IMR-90 (cell line): ENCODE data around the gene CLEC4M. TPM values are rescaled to one million over a fixed set of nuclear protein-coding genes. Genes with fewer than 3 reads are reported as not detected.

Experiments used
- ATAC-seq: fragments of 200-7000 bp; cut with Tn5 transposase; 2 replicates; pipeline ENCODE4 v1.9.1; 2020; ENCODE audit warnings: low read depth, mild to moderate bottlenecking, moderate library complexity
- BruUV-seq: library from RNA; stranded (reverse); fragments of 400-500 nt; replicated peaks from 2 replicates; lab custom pipeline; 2021; lab: Mats Ljungman, UMichigan
- CTCF ChIA-PET: fragments of 300-600 bp; formaldehyde crosslinking; extraction: SDS; loops from one replicate; lab custom pipeline; 2021; ENCODE audit warnings: antibody characterized with exemption; lab: Yijun Ruan, JAX
- POLR2A ChIA-PET: fragments of 300-600 bp; sonication (Branson Sonifier 250); formaldehyde crosslinking; loops from one replicate; lab custom pipeline; 2022; ENCODE audit warnings: antibody characterized with exemption; ENCODE audit not compliant: unreplicated experiment; lab: Charles Lee
- DNase-seq: peaks from one replicate; pipeline ENCODE4 v3.0.0; 2013
- H2AFZ ChIP-seq: replicated peaks from 2 replicates; pipeline ENCODE3; 2013; ENCODE audit warnings: low read length, mild to moderate bottlenecking; ENCODE audit not compliant: poor library complexity
- H2AK5ac ChIP-seq: 2 replicates; pipeline ENCODE4 v1.6.1; 2013; ENCODE audit warnings: low read depth, low read length, inconsistent platforms
- H2AK9ac ChIP-seq: replicated peaks from 2 replicates; pipeline ENCODE3; 2013; ENCODE audit warnings: mild to moderate bottlenecking, low read depth, low read length, moderate library complexity; ENCODE audit not compliant: poor library complexity
- H2BK120ac ChIP-seq: 2 replicates; pipeline ENCODE4 v1.6.1; 2013; ENCODE audit warnings: low read depth, low read length, inconsistent platforms
- H2BK15ac ChIP-seq: 3 replicates; pipeline ENCODE4 v1.6.1; 2013; ENCODE audit warnings: low read depth, low read length, inconsistent platforms
- H2BK20ac ChIP-seq: 2 replicates; pipeline ENCODE4 v1.6.1; 2013; ENCODE audit warnings: low read depth, mild to moderate bottlenecking, inconsistent platforms, low read length, moderate library complexity
- H2BK5ac ChIP-seq: 2 replicates; pipeline ENCODE4 v1.6.1; 2013; ENCODE audit warnings: mild to moderate bottlenecking, low read depth, low read length, inconsistent platforms; ENCODE audit not compliant: poor library complexity, severe bottlenecking
- H3K14ac ChIP-seq: replicated peaks from 2 replicates; pipeline ENCODE4 v1.6.1; 2013; ENCODE audit warnings: low read depth, low read length, inconsistent platforms
- H3K18ac ChIP-seq: 2 replicates; pipeline ENCODE4 v1.6.1; 2013; ENCODE audit warnings: low read depth, low read length, control low read depth
- H3K23ac ChIP-seq: 2 replicates; pipeline ENCODE4 v1.6.1; 2013; ENCODE audit warnings: low read depth, low read length, inconsistent platforms
- H3K27ac ChIP-seq: 2 replicates; pipeline ENCODE4 v1.5.1; 2013; ENCODE audit warnings: mild to moderate bottlenecking, control low read depth, low read length; ENCODE audit not compliant: insufficient read depth
- H3K27me3 ChIP-seq: 2 replicates; pipeline ENCODE4 v1.6.1; 2013; ENCODE audit warnings: low read length; ENCODE audit not compliant: control insufficient read depth, insufficient read depth
- H3K36me3 ChIP-seq: 2 replicates; pipeline ENCODE4 v1.6.1; 2013; ENCODE audit warnings: low read length, mixed read lengths; ENCODE audit not compliant: control insufficient read depth, insufficient read depth
- H3K4ac ChIP-seq: 2 replicates; pipeline ENCODE4 v1.6.1; 2013; ENCODE audit warnings: low read depth, low read length, inconsistent platforms
- H3K4me1 ChIP-seq: 2 replicates; pipeline ENCODE4 v1.6.1; 2013; ENCODE audit warnings: low read length, mixed read lengths; ENCODE audit not compliant: control insufficient read depth, insufficient read depth
- H3K4me2 ChIP-seq: 2 replicates; pipeline ENCODE4 v1.6.1; 2013; ENCODE audit warnings: low read depth, mild to moderate bottlenecking, control low read depth, low read length, moderate library complexity
- H3K4me3 ChIP-seq: 2 replicates; pipeline ENCODE4 v1.5.1; 2013; ENCODE audit warnings: low read depth, mild to moderate bottlenecking, control low read depth, low read length, moderate library complexity; ENCODE audit not compliant: insufficient read depth
- H3K56ac ChIP-seq: 2 replicates; pipeline ENCODE4 v1.6.1; 2013; ENCODE audit warnings: low read length, inconsistent platforms; ENCODE audit not compliant: insufficient read depth; ENCODE audit errors: extremely low read depth
- H3K79me1 ChIP-seq, 2 experiments: 2 replicates each; pipeline ENCODE4 v1.6.1; 2013; ENCODE audit warnings: low read length in 2 of 2, inconsistent platforms in 1 of 2, low read depth in 1 of 2
- H3K9ac ChIP-seq: 2 replicates; pipeline ENCODE4 v1.6.1; 2013; ENCODE audit warnings: low read depth, low read length, control low read depth
- H3K9me1 ChIP-seq: 2 replicates; pipeline ENCODE4 v1.6.1; 2013; ENCODE audit warnings: low read length, inconsistent platforms; ENCODE audit not compliant: insufficient read depth
- H3K9me3 ChIP-seq: 2 replicates; pipeline ENCODE4 v1.6.1; 2013; ENCODE audit warnings: low read length; ENCODE audit not compliant: control insufficient read depth, insufficient read depth
- H4K20me1 ChIP-seq: 2 replicates; pipeline ENCODE4 v1.6.1; 2013; ENCODE audit warnings: low read length, inconsistent platforms; ENCODE audit not compliant: insufficient read depth
- H4K5ac ChIP-seq: 2 replicates; pipeline ENCODE4 v1.6.1; 2013; ENCODE audit warnings: mild to moderate bottlenecking, low read depth, low read length, control low read depth
- H4K8ac ChIP-seq, 2 experiments: 2 replicates each; pipeline ENCODE4 v1.6.1; 2013; ENCODE audit warnings: low read depth in 2 of 2, low read length in 2 of 2, control low read depth in 1 of 2, inconsistent platforms in 1 of 2
- H4K91ac ChIP-seq: 2 replicates; pipeline ENCODE4 v1.6.1; 2013; ENCODE audit warnings: low read depth, low read length, inconsistent platforms; ENCODE audit not compliant: insufficient read depth
- BHLHE40 ChIP-seq: fragments of 150-350 bp; IDR thresholded peaks from 2 replicates; pipeline ENCODE4 v1.6.1; 2016; ENCODE audit warnings: mild to moderate bottlenecking, low read depth, low read length
- CEBPB ChIP-seq: IDR thresholded peaks from 2 replicates; pipeline ENCODE4 v1.6.1; 2012; ENCODE audit warnings: low read depth, low read length, improper control_type of control experiment
- CHD1 ChIP-seq: IDR thresholded peaks from 2 replicates; pipeline ENCODE4 v1.6.1; 2012; ENCODE audit warnings: low read depth, low read length, improper control_type of control experiment
- ELK1 ChIP-seq: fragments of 150-350 bp; IDR thresholded peaks from 2 replicates; pipeline ENCODE4 v1.6.1; 2016; ENCODE audit warnings: low read depth, mild to moderate bottlenecking, low read length, moderate library complexity, borderline replicate concordance
- FOS ChIP-seq: fragments of 150-350 bp; IDR thresholded peaks from 2 replicates; pipeline ENCODE4 v1.6.1; 2016; ENCODE audit warnings: low read depth, low read length
- MAFK ChIP-seq: IDR thresholded peaks from 2 replicates; pipeline ENCODE4 v1.6.1; 2012; ENCODE audit warnings: low read depth, low read length, improper control_type of control experiment
- NFE2L2 ChIP-seq: fragments of 150-350 bp; IDR thresholded peaks from 2 replicates; pipeline ENCODE4 v1.6.1; 2016; ENCODE audit warnings: low read depth, mild to moderate bottlenecking, low read length
- POLR2A ChIP-seq: IDR thresholded peaks from 2 replicates; pipeline ENCODE4 v1.6.1; 2012; ENCODE audit warnings: mild to moderate bottlenecking, low read depth, low read length
- RAD21 ChIP-seq: IDR thresholded peaks from 2 replicates; pipeline ENCODE4 v1.6.1; 2012; ENCODE audit warnings: low read length, improper control_type of control experiment
- RCOR1 ChIP-seq: IDR thresholded peaks from 2 replicates; pipeline ENCODE4 v1.6.1; 2012; ENCODE audit warnings: mild to moderate bottlenecking, low read length, improper control_type of control experiment; ENCODE audit not compliant: insufficient replicate concordance
- RFX5 ChIP-seq: IDR thresholded peaks from 2 replicates; pipeline ENCODE4 v1.8.0; 2012; ENCODE audit warnings: low read depth, mild to moderate bottlenecking, low read length, moderate library complexity
- SMC3 ChIP-seq: fragments of 150-350 bp; IDR thresholded peaks from 2 replicates; pipeline ENCODE4 v1.6.1; 2016; ENCODE audit warnings: low read depth, mild to moderate bottlenecking, antibody characterized with exemption, low read length, moderate library complexity
- WGBS, 2 experiments: methylation state at CpG; one replicate each; pipeline versions ENCODE4 v1.1.5 to v1.1.7; 2013; ENCODE audit warnings: missing lambda C conversion rate in 2 of 2; ENCODE audit not compliant: insufficient read length in 1 of 2; ENCODE audit errors: extremely low coverage in 2 of 2; 5-methylcytosine and 5-hydroxymethylcytosine counted together
- dilution Hi-C: fragments of 300-500 bp; cut with HindIII; formaldehyde crosslinking; loops from one replicate; pipeline ENCODE4 v1.14.3; 2018; ENCODE audit warnings: low sequenced_read_pairs; ENCODE audit not compliant: unreplicated experiment
- in situ Hi-C: fragments of 300-500 bp; cut with MboI; formaldehyde crosslinking; loops from 3 replicates; pipeline ENCODE4 v1.14.3; 2019; ENCODE audit warnings: low sequenced_read_pairs, inconsistent platforms, mixed read lengths
- intact Hi-C: fragments of 100-400 bp; cut with micrococcal nuclease; formaldehyde crosslinking; loops from 2 replicates; pipeline ENCODE4 v1.10.0; 2022
- polyA plus RNA-seq, 3 experiments: library from polyadenylated mRNA; depleted of rRNA; stranded (reverse); fragments of >200 nt; gene quantifications; 2 replicates each; pipeline ENCODE4 v1.2.3, GENCODE V29; 2012; ENCODE audit warnings: low replicate concordance in 1 of 3
- total RNA-seq: library from RNA; depleted of rRNA; stranded (reverse); fragments of >200 nt; gene quantifications from 2 replicates; pipeline ENCODE4 v1.2.3, GENCODE V29; 2012
- TF ChIP-seq, protein P1 (sequence below): fragments of 150-350 bp; IDR thresholded peaks from 2 replicates; pipeline ENCODE4 v1.6.1; 2017; ENCODE audit warnings: mild to moderate bottlenecking, antibody characterized with exemption, low read length, low read depth
- TF ChIP-seq, protein P2 (sequence below): conservative IDR thresholded peaks from 2 replicates; pipeline ENCODE4 v1.5.1; 2012; ENCODE audit warnings: mild to moderate bottlenecking, low read depth, low read length, improper control_type of control experiment

The CLEC4M gene
- total and polyA plus RNA-seq, 2 of the 4 experiments (the other 2 are of a cell fraction) = not detected

DNA sequence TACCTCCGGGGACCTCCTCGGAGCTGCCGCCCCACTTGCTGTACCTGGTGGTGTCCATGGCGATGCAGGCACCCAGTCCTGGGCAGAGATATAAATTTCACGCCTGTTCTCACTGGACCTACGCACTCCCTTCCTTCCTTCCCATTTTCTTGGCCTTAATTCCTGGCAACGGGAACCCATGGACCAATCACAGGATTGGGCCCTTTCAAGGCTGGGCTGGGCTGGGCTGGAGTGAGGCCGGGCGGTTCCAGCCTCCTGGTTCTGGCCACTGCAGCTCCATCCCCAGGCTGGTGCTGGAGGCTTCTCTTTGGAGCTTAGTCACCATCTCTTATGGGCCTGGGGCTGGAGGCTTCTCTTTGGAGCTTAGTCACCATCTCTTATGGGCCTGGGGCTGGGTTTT, 31.0 kb upstream of the CLEC4M start, which contains the start of gene CLEC4G:
Gene CLEC4G, minus strand, starts transcription at position 66 of the 400 bp plus-strand sequence. Its CDS starts 8 bp downstream, at position 58.
- H3K4me3 ChIP-seq = no peak within 1 kb of the TSS
- dilution Hi-C loops (no loop called here), in situ Hi-C loops (no loop called here), intact Hi-C loops (no loop called here)
- no peak within 1 kb of the TSS for H2BK120ac ChIP-seq
- CTCF ChIA-PET = no interaction called here
- H2BK15ac ChIP-seq = no peak within 1 kb of the TSS
- TF ChIP-seq BHLHE40 (no peak), CHD1 (no peak), CEBPB (no peak), RAD21 (no peak), RCOR1 (no peak), ELK1 (no peak), SMC3 (no peak), NFE2L2 (no peak), FOS (no peak), MAFK (no peak), RFX5 (no peak), POLR2A (no peak)
- TF ChIP-seq, protein P1, sequence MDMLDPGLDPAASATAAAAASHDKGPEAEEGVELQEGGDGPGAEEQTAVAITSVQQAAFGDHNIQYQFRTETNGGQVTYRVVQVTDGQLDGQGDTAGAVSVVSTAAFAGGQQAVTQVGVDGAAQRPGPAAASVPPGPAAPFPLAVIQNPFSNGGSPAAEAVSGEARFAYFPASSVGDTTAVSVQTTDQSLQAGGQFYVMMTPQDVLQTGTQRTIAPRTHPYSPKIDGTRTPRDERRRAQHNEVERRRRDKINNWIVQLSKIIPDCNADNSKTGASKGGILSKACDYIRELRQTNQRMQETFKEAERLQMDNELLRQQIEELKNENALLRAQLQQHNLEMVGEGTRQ = no peak
- TF ChIP-seq, protein P2, sequence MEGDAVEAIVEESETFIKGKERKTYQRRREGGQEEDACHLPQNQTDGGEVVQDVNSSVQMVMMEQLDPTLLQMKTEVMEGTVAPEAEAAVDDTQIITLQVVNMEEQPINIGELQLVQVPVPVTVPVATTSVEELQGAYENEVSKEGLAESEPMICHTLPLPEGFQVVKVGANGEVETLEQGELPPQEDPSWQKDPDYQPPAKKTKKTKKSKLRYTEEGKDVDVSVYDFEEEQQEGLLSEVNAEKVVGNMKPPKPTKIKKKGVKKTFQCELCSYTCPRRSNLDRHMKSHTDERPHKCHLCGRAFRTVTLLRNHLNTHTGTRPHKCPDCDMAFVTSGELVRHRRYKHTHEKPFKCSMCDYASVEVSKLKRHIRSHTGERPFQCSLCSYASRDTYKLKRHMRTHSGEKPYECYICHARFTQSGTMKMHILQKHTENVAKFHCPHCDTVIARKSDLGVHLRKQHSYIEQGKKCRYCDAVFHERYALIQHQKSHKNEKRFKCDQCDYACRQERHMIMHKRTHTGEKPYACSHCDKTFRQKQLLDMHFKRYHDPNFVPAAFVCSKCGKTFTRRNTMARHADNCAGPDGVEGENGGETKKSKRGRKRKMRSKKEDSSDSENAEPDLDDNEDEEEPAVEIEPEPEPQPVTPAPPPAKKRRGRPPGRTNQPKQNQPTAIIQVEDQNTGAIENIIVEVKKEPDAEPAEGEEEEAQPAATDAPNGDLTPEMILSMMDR = no peak
- no peak within 1 kb of the TSS for H4K8ac ChIP-seq
- H3K9me3 ChIP-seq = no peaks in the 10 kb centered on the region
- H3K36me3 ChIP-seq = no peaks in the 10 kb centered on the region
- no TSS peak for BruUV-seq
- no peak within 1 kb of the TSS for H3K23ac ChIP-seq
- H3K4me2 ChIP-seq = no peak within 1 kb of the TSS
- no peak within 1 kb of the TSS for H3K27ac ChIP-seq
- peak within 1 kb of the TSS; percentile 23 for H2AFZ ChIP-seq
- no peak for DNase-seq
- no peak within 1 kb of the TSS for H3K18ac ChIP-seq
- no peaks in the 10 kb centered on the region for H4K20me1 ChIP-seq
- H3K56ac ChIP-seq = no peak within 1 kb of the TSS
- no peak within 1 kb of the TSS for H2AK5ac ChIP-seq
- no peaks in the 10 kb centered on the region for H3K79me1 ChIP-seq
- POLR2A ChIA-PET = no interaction called here
- no peak within 1 kb of the TSS for H3K14ac ChIP-seq
- no peak within 1 kb of the TSS for H2BK20ac ChIP-seq
- no peaks in the 10 kb centered on the region for H3K4me1 ChIP-seq
- H4K5ac ChIP-seq = no peak within 1 kb of the TSS
- no peak for ATAC-seq
- no peak within 1 kb of the TSS for H2BK5ac ChIP-seq
- no peak within 1 kb of the TSS for H3K4ac ChIP-seq
- H3K27me3 ChIP-seq = peaks cover 48% of the 10 kb centered on the region
- no peak within 1 kb of the TSS for H4K91ac ChIP-seq
- H2AK9ac ChIP-seq = no peak within 1 kb of the TSS
- no peaks in the 10 kb centered on the region for H3K9me1 ChIP-seq
- H3K9ac ChIP-seq = no peak within 1 kb of the TSS
- 71% methylated on average over 6 of the region's 9 CpGs; no CpG with 5 or more reads in 1 of the 2 experiments for WGBS, 2 experiments
